GM12878 (cell line): Measurements from ENCODE around the gene ZNF2. TPM values are rescaled to one million over a fixed set of nuclear protein-coding genes. Genes with fewer than 3 reads are reported as not detected.

Experiments
- ATAC-seq: fragments of 200-7000 bp; cut with Tn5 transposase; 3 replicates; pipeline ENCODE4 v1.9.1; 2020; ENCODE audit warnings: mild to moderate bottlenecking, moderate library complexity
- BruUV-seq: library from RNA; stranded (reverse); fragments of 400-500 nt; replicated peaks from 2 replicates; lab custom pipeline; 2021; lab: Mats Ljungman, UMichigan
- CTCF ChIA-PET: fragments of 300-600 bp; sonication (Branson Sonifier 250); formaldehyde crosslinking; extraction: SDS; loops from one replicate; lab custom pipeline; 2021; ENCODE audit warnings: inconsistent platforms; lab: Yijun Ruan, JAX
- POLR2A ChIA-PET: fragments of 350-600 bp; formaldehyde crosslinking; extraction: SDS; loops from one replicate; lab custom pipeline; 2021; ENCODE audit warnings: inconsistent platforms; lab: Charles Lee
- RAD21 ChIA-PET: fragments of 300-600 bp; sonication (Branson Sonifier 250); formaldehyde crosslinking; loops from one replicate; lab custom pipeline; 2023; ENCODE audit warnings: antibody characterized with exemption; ENCODE audit not compliant: unreplicated experiment; lab: Charles Lee
- SMC1A ChIA-PET: fragments of 300-600 bp; sonication (Branson Sonifier 250); formaldehyde crosslinking; loops from one replicate; lab custom pipeline; 2023; ENCODE audit not compliant: unreplicated experiment, uncharacterized antibody; lab: Charles Lee
- DNase-seq: peaks from one replicate; pipeline ENCODE4 v3.0.0-alpha.2; 2011; ENCODE audit warnings: low read depth, low spot score
- FAIRE-seq: peaks from 3 replicates; lab custom pipeline; 2011; peaks lifted over from hg19 to GRCh38; lab: Jason Lieb, UNC
- H2AFZ ChIP-seq: 2 replicates; pipeline ENCODE4 v1.6.0; 2011; ENCODE audit warnings: low read depth, low read length, control low read depth; ENCODE audit not compliant: control insufficient read depth
- H3K27ac ChIP-seq: 2 replicates; pipeline ENCODE4 v1.5.1; 2011; ENCODE audit warnings: control low read depth; ENCODE audit not compliant: control insufficient read depth, insufficient read depth
- H3K27me3 ChIP-seq, 2 experiments: replicated peaks in 1 of 2; 2 replicates each; pipeline versions ENCODE4 v1.6.0 to v1.6.1; 2011; ENCODE audit warnings: low read length in 1 of 2; ENCODE audit not compliant: control insufficient read depth in 2 of 2, insufficient read depth in 2 of 2
- H3K36me3 ChIP-seq, 2 experiments: 2 replicates each; pipeline ENCODE4 v1.5.1; 2011; ENCODE audit warnings: low read length in 1 of 2; ENCODE audit not compliant: control insufficient read depth in 2 of 2, insufficient read depth in 2 of 2
- H3K4me1 ChIP-seq: 2 replicates; pipeline ENCODE4 v1.6.1; 2011; ENCODE audit warnings: mild to moderate bottlenecking, low read length, moderate library complexity, mixed read lengths; ENCODE audit not compliant: control insufficient read depth, insufficient read depth
- H3K4me2 ChIP-seq: 2 replicates; pipeline ENCODE4 v1.6.0; 2011; ENCODE audit warnings: control low read depth; ENCODE audit not compliant: control insufficient read depth, insufficient read depth
- H3K4me3 ChIP-seq: fragments of 200-600 bp; sonication (generic); 2 replicates; pipeline ENCODE4 v1.5.1; 2016
- H3K79me2 ChIP-seq: 2 replicates; pipeline ENCODE4 v1.6.0; 2011; ENCODE audit warnings: low read length; ENCODE audit not compliant: control insufficient read depth, insufficient read depth
- H3K9ac ChIP-seq: 2 replicates; pipeline ENCODE4 v1.8.0; 2011; ENCODE audit warnings: low read length, control low read depth, mixed read lengths; ENCODE audit not compliant: control insufficient read depth, insufficient read depth
- H3K9me3 ChIP-seq: replicated peaks from 3 replicates; pipeline ENCODE4 v1.5.1; 2011; ENCODE audit warnings: mild to moderate bottlenecking, low read length; ENCODE audit not compliant: control insufficient read depth, insufficient read depth
- H4K20me1 ChIP-seq: 2 replicates; pipeline ENCODE4 v1.6.0; 2011; ENCODE audit not compliant: control insufficient read depth, insufficient read depth
- ATF2 ChIP-seq: IDR thresholded peaks from 2 replicates; pipeline ENCODE4 v1.6.1; 2012; ENCODE audit warnings: low read length, inconsistent platforms
- BCL11A ChIP-seq: IDR thresholded peaks from 2 replicates; pipeline ENCODE4 v1.6.1; 2011; ENCODE audit warnings: low read depth, low read length
- CBFB ChIP-seq: IDR thresholded peaks from 2 replicates; pipeline ENCODE4 v1.6.1; 2016; ENCODE audit warnings: antibody characterized with exemption, low read depth
- CUX1 ChIP-seq: IDR thresholded peaks from 2 replicates; pipeline ENCODE4 v1.6.1; 2012; ENCODE audit warnings: improper control_type of control experiment, low read depth, low read length; ENCODE audit not compliant: insufficient replicate concordance
- FOXK2 ChIP-seq: fragments of 450-650 bp; IDR thresholded peaks from 2 replicates; pipeline ENCODE4 v1.6.1; 2017; ENCODE audit warnings: mild to moderate bottlenecking, moderate library complexity
- IKZF2 ChIP-seq, 2 experiments: fragments of 450-650 bp; IDR thresholded peaks; 2 replicates each; pipeline ENCODE4 v1.6.1; 2017; ENCODE audit warnings: mild to moderate bottlenecking in 2 of 2, moderate library complexity in 2 of 2
- STAT1 ChIP-seq: fragments of 450-650 bp; conservative IDR thresholded peaks from 2 replicates; pipeline ENCODE4 v1.6.1; 2014; ENCODE audit warnings: antibody characterized with exemption, mild to moderate bottlenecking
- TCF7 ChIP-seq: IDR thresholded peaks from 2 replicates; pipeline ENCODE4 v1.6.1; 2014; ENCODE audit warnings: antibody characterized with exemption, borderline replicate concordance
- WGBS: methylation state at CpG from one replicate; pipeline ENCODE4 v1.1.6; 2016; ENCODE audit warnings: low lambda C conversion rate; ENCODE audit not compliant: insufficient replicate concordance, insufficient coverage; ENCODE audit errors: missing lambda C conversion rate; 5-methylcytosine and 5-hydroxymethylcytosine counted together
- in situ Hi-C: fragments of 300-500 bp; cut with MboI; formaldehyde crosslinking; loops from 9 replicates; pipeline ENCODE4 v1.14.3; 2018; ENCODE audit warnings: mixed read lengths
- intact Hi-C: fragments of 100-400 bp; cut with micrococcal nuclease; formaldehyde crosslinking; loops from one replicate; pipeline ENCODE4 v1.14.2; 2022; ENCODE audit not compliant: unreplicated experiment
- polyA plus RNA-seq, 11 experiments: library from polyadenylated mRNA; depleted of rRNA in 4 of 11; unstranded in 6 of 11; stranded (reverse) in 5 of 11; fragments of >200 nt; fragmentation: Nextera tagmentation in 4 of 11; fragmentation: Illumina TruSeq in 1 of 11; extraction: Ambion mirVana in 4 of 11; extraction: Trizol in 1 of 11; gene quantifications; 1 replicate in 1 of 11; 2 replicates in 10 of 11; pipeline versions ENCODE4 v1.2.1 to v1.2.3, GENCODE V29; 2011 to 2016; ENCODE audit warnings: inconsistent platforms in 2 of 11, missing spikeins in 2 of 11, low read depth in 1 of 11
- total RNA-seq, 4 experiments: library from RNA; depleted of rRNA in 3 of 4; stranded (reverse); fragments of >200 nt in 3 of 4; fragmentation: Illumina TruSeq in 1 of 4; extraction: Trizol in 1 of 4; gene quantifications; 2 replicates each; pipeline versions ENCODE4 v1.2.1 to v1.2.3, GENCODE V29; 2013 to 2021
- TF ChIP-seq, protein P1 (sequence below): fragments of 450-650 bp; IDR thresholded peaks from 2 replicates; pipeline ENCODE4 v1.6.1; 2017; ENCODE audit warnings: mild to moderate bottlenecking, moderate library complexity

ZNF2 gene
- total and polyA plus RNA-seq, 10 of the 15 experiments (the other 5 are each of a cell fraction or from before 2014, with no cell fraction given), result 2.4 to 5.1 (median 3.5) TPM

- peaks cover 3% of the 10 kb centered on the region; the same call in 1 of the 2 replicates for H3K4me1 ChIP-seq
- peak overlapping the region; percentile 100 for H2AFZ ChIP-seq
- H3K36me3 ChIP-seq, result no peaks in the 10 kb centered on the region
- intact Hi-C loops (no loop called here), in situ Hi-C loops (no loop called here)
- DNase-seq, result no peak
- H3K27ac ChIP-seq, result no peak overlapping the region; the same call in 1 of the 2 replicates
- H3K79me2 ChIP-seq, result peaks cover 13% of the 10 kb centered on the region
- ChIA-PET POLR2A (interaction anchor here (0.9 to 1.0 kb wide), 3 partner anchors 8 to 45 kb away, joined by 3 read pairs; partner anchors contain the start of gene MRPS5), CTCF (interaction anchor here (0.7 to 2.3 kb wide), 6 partner anchors 9 to 237 kb away, joined by 3 to 10 read pairs (median 4); partner anchors contain the start of genes FAHD2A and MRPS5), SMC1A (interaction anchor here (1.6 kb wide), 1 partner anchor 45 kb away, joined by 5 read pairs; the partner anchor contains the start of gene MRPS5), RAD21 (interaction anchor here (3.2 kb wide), 1 partner anchor 44 kb away, joined by 17 read pairs; the partner anchor contains the start of gene MRPS5)
- peak overlapping the region; percentile 97 for H3K9ac ChIP-seq
- no peak for FAIRE-seq
- H3K4me3 ChIP-seq, result peak overlapping the region; percentile 86
- TSS peak; percentile 91 for BruUV-seq
- TF ChIP-seq ATF2 (no peak), FOXK2 (no peak), IKZF2 (IDR thresholded peaks at IDR 0.05) (peak in 1 of 2 experiments; percentile 21; a peak in 1 of 4 replicates), BCL11A (0 out of 2 replicates have a peak, but pooled peaks have one; percentile 1), STAT1 (0 out of 2 replicates have a peak, but pooled peaks have one; percentile 49), TCF7 (no peak), CBFB (no peak), CUX1 (peak; percentile 20)
- TF ChIP-seq, protein P1, sequence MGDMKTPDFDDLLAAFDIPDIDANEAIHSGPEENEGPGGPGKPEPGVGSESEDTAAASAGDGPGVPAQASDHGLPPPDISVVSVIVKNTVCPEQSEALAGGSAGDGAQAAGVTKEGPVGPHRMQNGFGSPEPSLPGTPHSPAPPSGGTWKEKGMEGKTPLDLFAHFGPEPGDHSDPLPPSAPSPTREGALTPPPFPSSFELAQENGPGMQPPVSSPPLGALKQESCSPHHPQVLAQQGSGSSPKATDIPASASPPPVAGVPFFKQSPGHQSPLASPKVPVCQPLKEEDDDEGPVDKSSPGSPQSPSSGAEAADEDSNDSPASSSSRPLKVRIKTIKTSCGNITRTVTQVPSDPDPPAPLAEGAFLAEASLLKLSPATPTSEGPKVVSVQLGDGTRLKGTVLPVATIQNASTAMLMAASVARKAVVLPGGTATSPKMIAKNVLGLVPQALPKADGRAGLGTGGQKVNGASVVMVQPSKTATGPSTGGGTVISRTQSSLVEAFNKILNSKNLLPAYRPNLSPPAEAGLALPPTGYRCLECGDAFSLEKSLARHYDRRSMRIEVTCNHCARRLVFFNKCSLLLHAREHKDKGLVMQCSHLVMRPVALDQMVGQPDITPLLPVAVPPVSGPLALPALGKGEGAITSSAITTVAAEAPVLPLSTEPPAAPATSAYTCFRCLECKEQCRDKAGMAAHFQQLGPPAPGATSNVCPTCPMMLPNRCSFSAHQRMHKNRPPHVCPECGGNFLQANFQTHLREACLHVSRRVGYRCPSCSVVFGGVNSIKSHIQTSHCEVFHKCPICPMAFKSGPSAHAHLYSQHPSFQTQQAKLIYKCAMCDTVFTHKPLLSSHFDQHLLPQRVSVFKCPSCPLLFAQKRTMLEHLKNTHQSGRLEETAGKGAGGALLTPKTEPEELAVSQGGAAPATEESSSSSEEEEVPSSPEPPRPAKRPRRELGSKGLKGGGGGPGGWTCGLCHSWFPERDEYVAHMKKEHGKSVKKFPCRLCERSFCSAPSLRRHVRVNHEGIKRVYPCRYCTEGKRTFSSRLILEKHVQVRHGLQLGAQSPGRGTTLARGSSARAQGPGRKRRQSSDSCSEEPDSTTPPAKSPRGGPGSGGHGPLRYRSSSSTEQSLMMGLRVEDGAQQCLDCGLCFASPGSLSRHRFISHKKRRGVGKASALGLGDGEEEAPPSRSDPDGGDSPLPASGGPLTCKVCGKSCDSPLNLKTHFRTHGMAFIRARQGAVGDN, result no peak
- H4K20me1 ChIP-seq, result no peaks in the 10 kb centered on the region
- peak overlapping the region; percentile 87 for H3K4me2 ChIP-seq
- peak; percentile 21 for ATAC-seq
- H3K9me3 ChIP-seq, result no peaks in the 10 kb centered on the region
- no peaks in the 10 kb centered on the region for H3K27me3 ChIP-seq
- WGBS, result 12% methylated on average over 16 of the region's 16 CpGs
Observed at GRCh38 chr2:95166065-95166763, 605 bp downstream of the ZNF2 start.
